ENCODE measurements around the gene CLDN7.

CLDN7 gene

GRCh38 chr17:7293159-7293558 lies 30.9 kb upstream of the CLDN7 start:
- Mint-ChIP-seq H3K36me3 (no peaks in the 10 kb centered on the region), H3K27ac (no peak overlapping the region), H3K9me3 (no peaks in the 10 kb centered on the region), H3K4me3 (peak overlapping the region; percentile 38), H3K4me1 (peaks cover 22% of the 10 kb centered on the region)
- ATAC-seq (no peak), DNase-seq (ENCODE audit: low spot score in 2 of 2) (no peak)

- ATAC-seq (no peak), DNase-seq (ENCODE audit: low spot score in 2 of 2) (no peak)
- H3K4me3 Mint-ChIP-seq = no peak overlapping the region
- H3K9me3 Mint-ChIP-seq = no peaks in the 10 kb centered on the region
- H3K27ac Mint-ChIP-seq = no peak overlapping the region
- H3K36me3 Mint-ChIP-seq = no peaks in the 10 kb centered on the region
- peaks cover 22% of the 10 kb centered on the region for H3K4me1 Mint-ChIP-seq
Measured at GRCh38 chr17:7292729-7293128, 30.5 kb upstream of the CLDN7 start.

- DNase-seq (ENCODE audit: low spot score in 2 of 2) (no peak), ATAC-seq (no peak)
- no peak overlapping the region for H3K27ac Mint-ChIP-seq
- no peaks in the 10 kb centered on the region for H3K9me3 Mint-ChIP-seq
- peaks cover 22% of the 10 kb centered on the region for H3K4me1 Mint-ChIP-seq
- no peaks in the 10 kb centered on the region for H3K36me3 Mint-ChIP-seq
- H3K4me3 Mint-ChIP-seq = no peak overlapping the region
Measured at GRCh38 chr17:7292194-7292593, 29.9 kb upstream of the CLDN7 start.

GRCh38 chr17:7290685-7291084 lies 28.4 kb upstream of the CLDN7 start:
- H3K4me3 Mint-ChIP-seq = no peak overlapping the region
- ATAC-seq = no peak

GRCh38 chr17:7290166-7290565 lies 27.9 kb upstream of the CLDN7 start:
- H3K27ac Mint-ChIP-seq = no peak overlapping the region
- ATAC-seq = no peak
- H3K36me3 Mint-ChIP-seq = no peaks in the 10 kb centered on the region

More at GRCh38 chr17:7290685-7291084, 28.4 kb upstream of the CLDN7 start:
- no peak for DNase-seq (ENCODE audit: low spot score in 2 of 2)
- Mint-ChIP-seq H3K9me3 (no peaks in the 10 kb centered on the region), H3K36me3 (no peaks in the 10 kb centered on the region), H3K4me1 (peaks cover 10% of the 10 kb centered on the region), H3K27ac (no peak overlapping the region)

GRCh38 chr17:7289256-7290032 lies 27.2 kb upstream of the CLDN7 start:
- Mint-ChIP-seq H3K27ac (no peak overlapping the region), H3K36me3 (no peaks in the 10 kb centered on the region), H3K4me3 (no peak overlapping the region), H3K9me3 (no peaks in the 10 kb centered on the region), H3K4me1 (no peaks in the 10 kb centered on the region)
- DNase-seq (ENCODE audit: low spot score in 2 of 2) (no peak), ATAC-seq (no peak)

More at GRCh38 chr17:7290166-7290565, 27.9 kb upstream of the CLDN7 start:
- DNase-seq (ENCODE audit: low spot score in 2 of 2) = no peak
- H3K4me3 Mint-ChIP-seq = no peak overlapping the region
- H3K4me1 Mint-ChIP-seq = peaks cover 5% of the 10 kb centered on the region
- no peaks in the 10 kb centered on the region for H3K9me3 Mint-ChIP-seq

GRCh38 chr17:7285679-7286078 lies 23.4 kb upstream of the CLDN7 start:
- ATAC-seq = no peak
- no peak for DNase-seq (ENCODE audit: low spot score in 2 of 2)
- no peak overlapping the region for H3K4me3 Mint-ChIP-seq
- H3K36me3 Mint-ChIP-seq = no peaks in the 10 kb centered on the region
- no peaks in the 10 kb centered on the region for H3K9me3 Mint-ChIP-seq
- H3K27ac Mint-ChIP-seq = no peak overlapping the region
- peaks cover 18% of the 10 kb centered on the region for H3K4me1 Mint-ChIP-seq

GRCh38 chr17:7284911-7285310 lies 22.6 kb upstream of the CLDN7 start:
- peaks cover 26% of the 10 kb centered on the region for H3K4me1 Mint-ChIP-seq
- DNase-seq (ENCODE audit: low spot score in 2 of 2) (no peak), ATAC-seq (no peak)
- no peaks in the 10 kb centered on the region for H3K36me3 Mint-ChIP-seq
- no peak overlapping the region for H3K4me3 Mint-ChIP-seq
- no peak overlapping the region for H3K27ac Mint-ChIP-seq
- H3K9me3 Mint-ChIP-seq = no peaks in the 10 kb centered on the region

GRCh38 chr17:7283471-7284216 lies 21.4 kb upstream of the CLDN7 start:
- H3K27ac Mint-ChIP-seq = no peak overlapping the region
- H3K36me3 Mint-ChIP-seq = no peaks in the 10 kb centered on the region
- ATAC-seq (no peak), DNase-seq (ENCODE audit: low spot score in 2 of 2) (no peak)
- no peaks in the 10 kb centered on the region for H3K9me3 Mint-ChIP-seq
- peaks cover 26% of the 10 kb centered on the region for H3K4me1 Mint-ChIP-seq
- H3K4me3 Mint-ChIP-seq = peak overlapping the region; percentile 76

- Mint-ChIP-seq H3K9me3 (no peaks in the 10 kb centered on the region), H3K36me3 (no peaks in the 10 kb centered on the region), H3K4me3 (peak overlapping the region; percentile 76), H3K27ac (no peak overlapping the region), H3K4me1 (peaks cover 26% of the 10 kb centered on the region)
- ATAC-seq (no peak), DNase-seq (ENCODE audit: low spot score in 2 of 2) (no peak)
Measured at GRCh38 chr17:7282752-7283321, 20.6 kb upstream of the CLDN7 start.

- H3K27ac Mint-ChIP-seq = no peak overlapping the region
- H3K9me3 Mint-ChIP-seq = no peaks in the 10 kb centered on the region
- H3K4me1 Mint-ChIP-seq = peaks cover 26% of the 10 kb centered on the region
- peak overlapping the region; percentile 76 for H3K4me3 Mint-ChIP-seq
- DNase-seq (ENCODE audit: low spot score in 2 of 2) (no peak), ATAC-seq (no peak)
- H3K36me3 Mint-ChIP-seq = no peaks in the 10 kb centered on the region
Measured at GRCh38 chr17:7281953-7282751, 19.9 kb upstream of the CLDN7 start.

GRCh38 chr17:7281074-7281952 lies 19.0 kb upstream of the CLDN7 start, which contains the start of gene SLC2A4:
Gene SLC2A4 (plus strand): TSS chr17:7281718. CDS start chr17:7281935, 217 bp downstream.
- peak; percentile 88 for ATAC-seq

GRCh38 chr17:7280519-7281073 lies 18.3 kb upstream of the CLDN7 start:
- peak in 1 of 2 donors; percentile 92 for DNase-seq (ENCODE audit: low spot score in 2 of 2)
- H3K4me3 Mint-ChIP-seq = peak overlapping the region; percentile 76
- peaks cover 26% of the 10 kb centered on the region for H3K4me1 Mint-ChIP-seq
- no peak overlapping the region for H3K27ac Mint-ChIP-seq
- peak; percentile 71 for ATAC-seq
- no peaks in the 10 kb centered on the region for H3K9me3 Mint-ChIP-seq
- H3K36me3 Mint-ChIP-seq = no peaks in the 10 kb centered on the region

More at GRCh38 chr17:7281074-7281952, 19.0 kb upstream of the CLDN7 start, which contains the start of gene SLC2A4:
- peak; percentile 73 to 90 for DNase-seq (ENCODE audit: low spot score in 2 of 2)
- H3K27ac Mint-ChIP-seq = no peak within 1 kb of the TSS
- no peaks in the 10 kb centered on the region for H3K9me3 Mint-ChIP-seq
- H3K4me3 Mint-ChIP-seq = peak within 1 kb of the TSS; percentile 76
- peaks cover 26% of the 10 kb centered on the region for H3K4me1 Mint-ChIP-seq
- H3K36me3 Mint-ChIP-seq = no peaks in the 10 kb centered on the region

- Mint-ChIP-seq H3K9me3 (no peaks in the 10 kb centered on the region), H3K4me3 (peak overlapping the region; percentile 76), H3K36me3 (no peaks in the 10 kb centered on the region), H3K4me1 (peaks cover 26% of the 10 kb centered on the region), H3K27ac (no peak overlapping the region)
- DNase-seq (ENCODE audit: low spot score in 2 of 2) (no peak), ATAC-seq (no peak)
Measured at GRCh38 chr17:7279448-7279847, 17.2 kb upstream of the CLDN7 start.
